Spleen (tissue), 11 donors: ENCODE data around the gene PGLYRP4. TPM values are rescaled to one million over a fixed set of nuclear protein-coding genes. Genes with fewer than 3 reads are reported as not detected.
A peak's percentile ranks its signal among the peaks of the same experiment; 100 is the strongest.

Source experiments
- DNase-seq: peaks from one replicate; pipeline ENCODE4 v3.0.0-alpha.2; 2020
- H3K27ac ChIP-seq, 8 donors: fragments of 200-600 bp; sonication (generic) in 7 of 8; 1 replicate in 4 of 8; 2 replicates in 4 of 8; pipeline versions ENCODE4 v1.5.0 to v1.8.0; 2016 to 2021; ENCODE audit warnings: inconsistent platforms in 4 of 8, mild to moderate bottlenecking in 4 of 8, moderate library complexity in 1 of 8
- H3K27me3 ChIP-seq, 7 donors: fragments of 200-600 bp; sonication (generic) in 6 of 7; replicated peaks in 1 of 7; 1 replicate in 4 of 7; 2 replicates in 3 of 7; pipeline versions ENCODE4 v1.5.0 to v1.8.0; 2016 to 2021; ENCODE audit warnings: inconsistent platforms in 3 of 7, mild to moderate bottlenecking in 1 of 7
- H3K36me3 ChIP-seq, 6 donors: fragments of 200-600 bp; sonication (generic) in 5 of 6; 1 replicate in 4 of 6; 2 replicates in 2 of 6; pipeline versions ENCODE4 v1.5.0 to v1.8.0; 2016 to 2021; ENCODE audit warnings: inconsistent platforms in 2 of 6
- H3K4me1 ChIP-seq, 6 donors: fragments of 200-600 bp; sonication (generic) in 5 of 6; 1 replicate in 3 of 6; 2 replicates in 3 of 6; pipeline versions ENCODE4 v1.5.0 to v1.8.0; 2016 to 2021; ENCODE audit warnings: inconsistent platforms in 3 of 6
- H3K4me3 ChIP-seq, 8 donors: fragments of 200-600 bp; sonication (generic) in 7 of 8; 1 replicate in 4 of 8; 2 replicates in 4 of 8; pipeline versions ENCODE4 v1.5.0 to v1.8.0; 2016 to 2021; ENCODE audit warnings: inconsistent platforms in 4 of 8, mild to moderate bottlenecking in 4 of 8, moderate library complexity in 2 of 8
- H3K9me3 ChIP-seq, 8 donors: fragments of 200-600 bp; sonication (generic) in 7 of 8; 1 replicate in 4 of 8; 2 replicates in 4 of 8; pipeline versions ENCODE4 v1.5.0 to v1.8.0; 2016 to 2021; ENCODE audit warnings: inconsistent platforms in 4 of 8
- CTCF ChIP-seq, 11 experiments: fragments of 200-600 bp in 7 of 11; fragments of 450-650 bp in 4 of 11; sonication (generic) in 4 of 11; IDR thresholded peaks in 8 of 11; conservative IDR thresholded peaks in 3 of 11; 1 replicate in 7 of 11; 2 replicates in 4 of 11; pipeline versions ENCODE4 v1.4.0 to v1.8.0; 2016 to 2021; ENCODE audit warnings: antibody characterized with exemption in 11 of 11, inconsistent platforms in 4 of 11, mild to moderate bottlenecking in 1 of 11
- POLR2A ChIP-seq, 3 donors: fragments of 450-650 bp; IDR thresholded peaks; one replicate each; pipeline ENCODE4 v1.5.1; 2017; ENCODE audit warnings: antibody characterized with exemption in 3 of 3, mild to moderate bottlenecking in 1 of 3
- POLR2AphosphoS5 ChIP-seq, 3 donors: sonication (generic); formaldehyde crosslinking; IDR thresholded peaks; one replicate each; pipeline ENCODE4 v1.5.1; 2017; ENCODE audit warnings: antibody characterized with exemption in 3 of 3
- WGBS, 5 donors: extraction: QIAGEN DNeasy Blood & Tissue Kit in 3 of 5; methylation state at CpG; one replicate each; pipeline versions ENCODE4 v1.1.5 to v1.1.7; 2013 to 2018; 5-methylcytosine and 5-hydroxymethylcytosine counted together
- intact Hi-C: fragments of 100-400 bp; cut with DNase I; formaldehyde crosslinking; loops from one replicate; pipeline ENCODE4 v1.15.0; 2023; ENCODE audit warnings: low total_unique reads
- polyA plus RNA-seq, 3 donors: library from polyadenylated mRNA; stranded (reverse); fragments of 200-250 nt; gene quantifications; one replicate each; pipeline ENCODE4 v1.2.1, GENCODE V29; 2013
- small RNA-seq, 4 donors: library from RNA; depleted of rRNA; stranded (forward); fragments of <200 nt; gene quantifications; one replicate each; pipeline ENCODE3, GENCODE V24; 2016
- total RNA-seq, 7 donors: library from RNA; depleted of rRNA in 3 of 7; stranded (reverse); fragments of >200 nt in 3 of 7; fragmentation: NEBNext Ultra II Directional in 4 of 7; extraction: Animal tissue kit (Norgen Biotek cat#: 25700) in 4 of 7; gene quantifications; one replicate each; pipeline versions ENCODE4 v1.1.0 to v1.2.1, GENCODE V29; 2016 to 2021
- donor health status: healthy with polysubstance abuse.
- donor health status: DM: no; HTN: no; CAD: no; lungs with moderate emphysema.
- donor health status: DM: no; HTN: no; CAD: no.
- donor health status: Bipolar disorder and iron deficiency.
- donor health status: healthy.
- donor health status: DM: no; HTN: no; CAD: no.
- donor health status: DM: yes; HTN: yes; CAD: no.

The PGLYRP4 gene
- total and polyA plus RNA-seq, 10 donors = 0.18 TPM; not detected in 9

- TF ChIP-seq POLR2AphosphoS5 (IDR thresholded peaks at IDR 0.05) = no peak
- TF ChIP-seq CTCF (IDR thresholded peaks at IDR 0.05 in 8 of 11, conservative IDR thresholded peaks at IDR 0.05 in 3 of 11) = no peak
- no peak for TF ChIP-seq POLR2A (IDR thresholded peaks at IDR 0.05)
These were observed 56.5 kb downstream of the PGLYRP4 start for GRCh38 chr1:153292185-153292584.

GRCh38 chr1:153291514-153291913, 57.1 kb downstream of the PGLYRP4 start:
- Histone ChIP-seq H3K9me3 (no peaks in the 10 kb centered on the region), H3K36me3 (no peaks in the 10 kb centered on the region), H3K4me3 (no peak overlapping the region), H3K27me3 (peaks cover 0 to 45% (median 0%) of the 10 kb centered on the region in 7 donors), H3K4me1 (peaks cover 0 to 31% (median 4%) of the 10 kb centered on the region in 6 donors), H3K27ac (no peak overlapping the region)
- no peak for TF ChIP-seq POLR2A (IDR thresholded peaks at IDR 0.05)
- no peak for TF ChIP-seq POLR2AphosphoS5 (IDR thresholded peaks at IDR 0.05)
- TF ChIP-seq CTCF (IDR thresholded peaks at IDR 0.05 in 8 of 11, conservative IDR thresholded peaks at IDR 0.05 in 3 of 11) = no peak
- WGBS, 5 donors = 71 to 88% (median 80%) methylated on average over 5 of the region's 5 CpGs
- no peak for DNase-seq
- intact Hi-C loops = no loop called here

More at GRCh38 chr1:153292185-153292584, 56.5 kb downstream of the PGLYRP4 start:
- Histone ChIP-seq H3K27me3 (peaks cover 0 to 45% (median 0%) of the 10 kb centered on the region in 7 donors), H3K4me3 (no peak overlapping the region), H3K4me1 (peaks cover 0 to 31% (median 4%) of the 10 kb centered on the region in 6 donors), H3K27ac (no peak overlapping the region), H3K36me3 (no peaks in the 10 kb centered on the region), H3K9me3 (no peaks in the 10 kb centered on the region)
- DNase-seq = no peak
- whole genome bisulfite sequencing, 5 donors = 77 to 83% (median 81%) methylated on average over 8 of the region's 8 CpGs
- intact Hi-C loops = no loop called here

DNA sequence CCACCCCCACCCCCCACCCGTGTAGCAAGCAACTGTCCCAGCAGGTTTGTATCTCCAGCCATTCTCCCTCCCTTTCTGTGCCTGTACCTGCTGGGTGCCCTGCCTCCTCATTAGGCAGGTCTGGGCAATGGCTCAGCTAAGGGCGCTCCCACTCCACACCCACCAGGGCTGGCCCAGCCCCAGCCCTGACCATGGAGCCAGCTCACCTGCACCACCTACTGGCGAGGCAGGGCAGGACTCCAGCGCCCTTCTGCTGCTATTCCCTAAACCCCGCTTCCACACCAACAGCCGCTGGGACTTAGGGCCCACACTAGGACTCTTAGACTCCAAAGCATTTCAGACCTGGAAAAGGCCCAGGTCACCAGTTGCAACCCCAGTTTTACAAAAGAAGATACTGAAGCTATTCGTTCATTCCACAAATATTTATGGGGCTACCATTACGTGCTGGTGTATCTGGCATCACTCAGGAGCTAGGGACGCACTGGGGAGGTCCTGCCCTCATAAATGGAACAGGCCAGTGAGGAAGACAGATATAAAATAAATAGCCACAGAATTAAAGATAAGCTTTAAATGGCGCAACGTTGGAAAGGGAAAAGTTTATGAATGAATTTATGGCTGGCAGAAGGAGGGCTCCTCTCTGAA, 59.9 kb downstream of the PGLYRP4 start:
- H3K27ac ChIP-seq = no peak overlapping the region
- no peak for DNase-seq
- TF ChIP-seq POLR2A (IDR thresholded peaks at IDR 0.05) = no peak
- TF ChIP-seq POLR2AphosphoS5 (IDR thresholded peaks at IDR 0.05) = no peak
- TF ChIP-seq CTCF (IDR thresholded peaks at IDR 0.05 in 8 of 11, conservative IDR thresholded peaks at IDR 0.05 in 3 of 11) = peak in 6 of 11 experiments; percentile 27 to 53 (median 47)
- H3K4me1 ChIP-seq = peaks cover 0 to 18% (median 1%) of the 10 kb centered on the region in 6 donors
- peaks cover 0 to 60% (median 0%) of the 10 kb centered on the region in 7 donors for H3K27me3 ChIP-seq
- H3K4me3 ChIP-seq = no peak overlapping the region
- no peaks in the 10 kb centered on the region for H3K36me3 ChIP-seq
- 74 to 80% (median 78%) methylated on average over 10 to 11 of the region's 11 CpGs for WGBS, 5 donors
- intact Hi-C loops = no loop called here
- no peaks in the 10 kb centered on the region for H3K9me3 ChIP-seq

Small RNA genes within 50 kb of the gene (small RNA-seq; reads per million reads assigned to genes)
- 0 reads per million in 4 donors for gene RNU6-160P
- gene S100A15A = 0 to 0.14 (median 0) reads per million in 4 donors

Other genes with a start within 250 kb of the PGLYRP4 start
- not detected for gene SPRR2F, start 235.3 kb downstream of the PGLYRP4 start, total RNA-seq
- gene SPRR2F, start 235.3 kb downstream of the PGLYRP4 start, polyA plus RNA-seq = not detected
- gene SPRR2G, start 198.0 kb downstream of the PGLYRP4 start, total RNA-seq = not detected
- gene SPRR2G, start 198.0 kb downstream of the PGLYRP4 start, polyA plus RNA-seq = not detected
- not detected for gene LELP1, start 145.4 kb downstream of the PGLYRP4 start, total RNA-seq
- not detected for gene LELP1, start 145.4 kb downstream of the PGLYRP4 start, polyA plus RNA-seq
- not detected for gene PRR9, start 131.3 kb downstream of the PGLYRP4 start, total RNA-seq
- not detected for gene PRR9, start 131.3 kb downstream of the PGLYRP4 start, polyA plus RNA-seq
- gene LORICRIN, start 89.2 kb downstream of the PGLYRP4 start, total RNA-seq = not detected
- under 1 TPM; 0.38 to 0.83 (median 0.53) TPM for gene LORICRIN, start 89.2 kb downstream of the PGLYRP4 start, polyA plus RNA-seq
- gene PGLYRP3, start 35.9 kb downstream of the PGLYRP4 start, total RNA-seq = not detected
- not detected for gene PGLYRP3, start 35.9 kb downstream of the PGLYRP4 start, polyA plus RNA-seq
- gene S100A9, start 9.0 kb upstream of the PGLYRP4 start, total RNA-seq = 1,000 to 10,000 TPM in 6 of 7 donors, 100 to 1,000 TPM in 1; 961 to 6,984 (median 2,755) TPM
- gene S100A9, start 9.0 kb upstream of the PGLYRP4 start, polyA plus RNA-seq = 1,000 to 10,000 TPM in 2 of 3 donors, 100 to 1,000 TPM in 1; 947 to 4,509 (median 1,446) TPM
- gene S100A12, start 26.8 kb upstream of the PGLYRP4 start, total RNA-seq = 1,000 to 10,000 TPM in 1 of 7 donors, 100 to 1,000 TPM in 6; 138 to 1,354 (median 270) TPM
- 100 to 1,000 TPM; 126 to 567 (median 139) TPM for gene S100A12, start 26.8 kb upstream of the PGLYRP4 start, polyA plus RNA-seq
- gene S100A8, start 42.2 kb upstream of the PGLYRP4 start, total RNA-seq = 1,000 to 10,000 TPM in 6 of 7 donors, 100 to 1,000 TPM in 1; 983 to 7,676 (median 1,629) TPM
- gene S100A8, start 42.2 kb upstream of the PGLYRP4 start, polyA plus RNA-seq = 1,000 to 10,000 TPM in 2 of 3 donors, 100 to 1,000 TPM in 1; 756 to 2,335 (median 1,287) TPM
- not detected for gene S100A7A, start 67.7 kb upstream of the PGLYRP4 start, total RNA-seq
- gene S100A7A, start 67.7 kb upstream of the PGLYRP4 start, polyA plus RNA-seq = not detected
- gene S100A7, start 111.8 kb upstream of the PGLYRP4 start, total RNA-seq = not detected
- gene S100A7, start 111.8 kb upstream of the PGLYRP4 start, polyA plus RNA-seq = not detected
- 100 to 1,000 TPM; 121 to 403 (median 193) TPM for gene S100A6, start 187.2 kb upstream of the PGLYRP4 start, total RNA-seq
- 100 to 1,000 TPM; 578 to 779 (median 653) TPM for gene S100A6, start 187.2 kb upstream of the PGLYRP4 start, polyA plus RNA-seq
- gene S100A5, start 192.1 kb upstream of the PGLYRP4 start, total RNA-seq = 1 to 10 TPM in 1 of 7 donors, not detected in 6; 2.8 TPM
- under 1 TPM in 2 of 3 donors, not detected in 1; 0.32 to 0.46 TPM for gene S100A5, start 192.1 kb upstream of the PGLYRP4 start, polyA plus RNA-seq
- 100 to 1,000 TPM; 161 to 521 (median 309) TPM for gene S100A4, start 197.0 kb upstream of the PGLYRP4 start, total RNA-seq
- gene S100A4, start 197.0 kb upstream of the PGLYRP4 start, polyA plus RNA-seq = 100 to 1,000 TPM; 309 to 755 (median 572) TPM
- 1 to 10 TPM in 2 of 7 donors, under 1 TPM in 1, not detected in 4; 0.44 to 1.3 (median 1.0) TPM for gene S100A3, start 200.4 kb upstream of the PGLYRP4 start, total RNA-seq
- gene S100A3, start 200.4 kb upstream of the PGLYRP4 start, polyA plus RNA-seq = 1 to 10 TPM; 1.1 to 2.6 (median 2.2) TPM
- under 1 TPM in 2 of 7 donors, not detected in 5; 0.60 to 0.97 TPM for gene S100A2, start 217.0 kb upstream of the PGLYRP4 start, total RNA-seq
- 1 to 10 TPM in 2 of 3 donors, under 1 TPM in 1; 0.61 to 5.2 (median 2.8) TPM for gene S100A2, start 217.0 kb upstream of the PGLYRP4 start, polyA plus RNA-seq